Ovary (tissue), 9 donors: ENCODE measurements around the gene MORN2. TPM values are rescaled to one million over a fixed set of nuclear protein-coding genes. Genes with fewer than 3 reads are reported as not detected.

Experiments
- DNase-seq, 5 donors: peaks; one replicate each; pipeline ENCODE4 v3.0.0-alpha.2; 2019 to 2020
- H3K27ac ChIP-seq, 2 donors: fragments of 200-600 bp; one replicate each; pipeline versions ENCODE4 v1.5.1 to v1.8.0; 2019 to 2022
- H3K27me3 ChIP-seq: fragments of 200-600 bp; one replicate; pipeline ENCODE4 v1.8.0; 2022
- H3K36me3 ChIP-seq: fragments of 200-600 bp; sonication (generic); one replicate; pipeline ENCODE4 v1.5.1; 2019
- H3K4me1 ChIP-seq: one replicate; pipeline ENCODE4 v1.8.1; 2013; ENCODE audit warnings: mild to moderate bottlenecking, moderate library complexity; ENCODE audit not compliant: insufficient read depth
- H3K4me3 ChIP-seq: fragments of 200-600 bp; sonication (generic); one replicate; pipeline ENCODE4 v1.5.1; 2017
- H3K9me3 ChIP-seq, 2 donors: fragments of 200-600 bp in 1 of 2; sonication (generic) in 1 of 2; one replicate each; pipeline versions ENCODE4 v1.5.1 to v1.8.1; 2013 to 2019; ENCODE audit warnings: mild to moderate bottlenecking in 1 of 2, moderate library complexity in 1 of 2
- EP300 ChIP-seq: sonication (generic); formaldehyde crosslinking; IDR thresholded peaks from one replicate; pipeline ENCODE4 v1.6.1; 2017; ENCODE audit warnings: antibody characterized with exemption
- POLR2A ChIP-seq: fragments of 450-650 bp; IDR thresholded peaks from one replicate; pipeline ENCODE4 v1.6.1; 2017; ENCODE audit warnings: antibody characterized with exemption, mild to moderate bottlenecking, moderate library complexity
- WGBS, 3 donors: extraction: QIAGEN DNeasy Blood & Tissue Kit in 1 of 3; methylation state at CpG; one replicate each; pipeline versions ENCODE4 v1.1.5 to v1.1.7; 2013 to 2017; 5-methylcytosine and 5-hydroxymethylcytosine counted together
- intact Hi-C, 4 donors: fragments of 100-400 bp; cut with DNase I; formaldehyde crosslinking; loops; one replicate each; pipeline versions ENCODE4 v1.11.0 to v1.15.1; 2022 to 2023
- polyA plus RNA-seq, 2 donors: library from polyadenylated mRNA; stranded (reverse); fragments of 200-250 nt in 1 of 2; fragments of 350-450 nt in 1 of 2; fragmentation: Illumina TruSeq in 1 of 2; extraction: RNeasy Lipid Tissue Mini Kit (QIAGEN cat#74804) in 1 of 2; gene quantifications; one replicate each; pipeline ENCODE4 v1.2.3, GENCODE V29; 2013 to 2014
- total RNA-seq, 7 donors: library from RNA; depleted of rRNA in 2 of 7; stranded (reverse); fragments of >200 nt in 2 of 7; fragmentation: NEBNext Ultra II Directional in 3 of 7; extraction: Animal tissue kit (Norgen Biotek cat#: 25700) in 3 of 7; gene quantifications; one replicate each; pipeline versions ENCODE4 v1.1.0 to v1.2.4, GENCODE V29; 2016 to 2023
- TF ChIP-seq, protein P1 (sequence below), 3 donors: fragments of 450-650 bp in 2 of 3; fragments of 200-600 bp in 1 of 3; IDR thresholded peaks; one replicate each; pipeline versions ENCODE4 v1.5.1 to v1.8.0; 2016 to 2022; ENCODE audit warnings: antibody characterized with exemption in 3 of 3, mild to moderate bottlenecking in 1 of 3
- donor health status: DM: no; HTN: no; CAD: no; lungs with moderate emphysema.
- donor health status: DM: no; HTN: no; CAD: no.
- donor health status: Bipolar disorder and iron deficiency.
- donor health status: DM: yes; HTN: yes; CAD: no.
- donor health status: DM: no; HTN: no; CAD: no.
- donor health status: DM: yes; HTN: yes; CAD: no.

Gene MORN2
- total and polyA plus RNA-seq, 9 donors, result 12.9 to 46.9 (median 16.5) TPM

DNA sequence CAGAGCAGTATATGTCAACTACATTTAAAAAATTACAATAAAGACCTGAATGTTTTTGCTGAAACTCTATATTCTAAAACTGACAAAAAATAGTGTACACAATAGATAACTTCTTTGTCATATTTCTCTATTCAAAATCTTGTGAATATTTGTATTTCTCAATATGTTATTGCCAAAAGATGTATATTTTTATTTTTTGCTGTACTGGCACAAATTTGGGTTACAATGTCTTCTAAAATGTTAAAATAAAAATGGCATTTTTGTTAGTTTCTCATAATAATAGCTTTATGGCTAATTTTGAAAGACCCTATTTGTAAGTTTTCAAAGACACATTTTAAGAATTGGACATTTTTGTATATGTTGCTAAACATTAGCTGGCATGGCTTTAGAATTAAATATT is 13.3 kb downstream of the MORN2 start:
- no peak for DNase-seq
- H3K4me1 ChIP-seq, result no peaks in the 10 kb centered on the region
- no peaks in the 10 kb centered on the region for H3K27me3 ChIP-seq
- H3K27ac ChIP-seq, result no peak overlapping the region
- H3K4me3 ChIP-seq, result no peak overlapping the region
- TF ChIP-seq POLR2A (no peak), EP300 (no peak)
- TF ChIP-seq, protein P1, sequence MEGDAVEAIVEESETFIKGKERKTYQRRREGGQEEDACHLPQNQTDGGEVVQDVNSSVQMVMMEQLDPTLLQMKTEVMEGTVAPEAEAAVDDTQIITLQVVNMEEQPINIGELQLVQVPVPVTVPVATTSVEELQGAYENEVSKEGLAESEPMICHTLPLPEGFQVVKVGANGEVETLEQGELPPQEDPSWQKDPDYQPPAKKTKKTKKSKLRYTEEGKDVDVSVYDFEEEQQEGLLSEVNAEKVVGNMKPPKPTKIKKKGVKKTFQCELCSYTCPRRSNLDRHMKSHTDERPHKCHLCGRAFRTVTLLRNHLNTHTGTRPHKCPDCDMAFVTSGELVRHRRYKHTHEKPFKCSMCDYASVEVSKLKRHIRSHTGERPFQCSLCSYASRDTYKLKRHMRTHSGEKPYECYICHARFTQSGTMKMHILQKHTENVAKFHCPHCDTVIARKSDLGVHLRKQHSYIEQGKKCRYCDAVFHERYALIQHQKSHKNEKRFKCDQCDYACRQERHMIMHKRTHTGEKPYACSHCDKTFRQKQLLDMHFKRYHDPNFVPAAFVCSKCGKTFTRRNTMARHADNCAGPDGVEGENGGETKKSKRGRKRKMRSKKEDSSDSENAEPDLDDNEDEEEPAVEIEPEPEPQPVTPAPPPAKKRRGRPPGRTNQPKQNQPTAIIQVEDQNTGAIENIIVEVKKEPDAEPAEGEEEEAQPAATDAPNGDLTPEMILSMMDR (IDR thresholded peaks at IDR 0.05), result no peak
- H3K9me3 ChIP-seq, result no peaks in the 10 kb centered on the region
- intact Hi-C loops, result no loop called here
- no peaks in the 10 kb centered on the region for H3K36me3 ChIP-seq

DNA sequence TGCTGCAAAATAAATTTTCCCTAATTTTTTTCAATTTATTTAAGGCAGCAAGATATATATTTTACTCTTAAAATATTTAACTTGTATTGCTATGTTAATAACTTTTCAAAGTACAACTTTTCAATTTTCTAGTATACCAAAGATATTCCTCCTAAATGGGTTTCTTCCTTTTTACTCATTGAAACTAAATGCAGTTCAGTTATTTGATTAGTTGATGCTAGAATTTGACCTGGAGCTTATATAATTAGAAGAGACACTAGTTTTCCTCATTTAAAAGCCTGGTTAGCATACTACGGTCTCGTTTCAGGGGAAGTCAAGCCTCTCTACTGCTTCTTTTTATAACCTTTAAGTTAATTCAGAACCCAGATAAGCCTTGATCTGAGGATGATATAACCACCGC is 13.8 kb downstream of the MORN2 start, which contains the start of gene ARHGEF33:
Gene ARHGEF33 (plus strand): TSS at position 301 of the 400 bp plus-strand sequence. CDS start 29,573 bp downstream, outside the sequence.
- no peaks in the 10 kb centered on the region for H3K9me3 ChIP-seq
- H3K36me3 ChIP-seq, result no peaks in the 10 kb centered on the region
- DNase-seq, result no peak
- intact Hi-C loops, result no loop called here
- no peaks in the 10 kb centered on the region for H3K27me3 ChIP-seq
- TF ChIP-seq, protein P1 (IDR thresholded peaks at IDR 0.05), result no peak
- TF ChIP-seq POLR2A (no peak), EP300 (no peak)
- H3K4me1 ChIP-seq, result no peaks in the 10 kb centered on the region
- no peak within 1 kb of the TSS for H3K4me3 ChIP-seq
- 90 to 93% (median 90%) methylated on average over 3 of the region's 3 CpGs for WGBS, 3 donors
- no peak within 1 kb of the TSS for H3K27ac ChIP-seq

DNA sequence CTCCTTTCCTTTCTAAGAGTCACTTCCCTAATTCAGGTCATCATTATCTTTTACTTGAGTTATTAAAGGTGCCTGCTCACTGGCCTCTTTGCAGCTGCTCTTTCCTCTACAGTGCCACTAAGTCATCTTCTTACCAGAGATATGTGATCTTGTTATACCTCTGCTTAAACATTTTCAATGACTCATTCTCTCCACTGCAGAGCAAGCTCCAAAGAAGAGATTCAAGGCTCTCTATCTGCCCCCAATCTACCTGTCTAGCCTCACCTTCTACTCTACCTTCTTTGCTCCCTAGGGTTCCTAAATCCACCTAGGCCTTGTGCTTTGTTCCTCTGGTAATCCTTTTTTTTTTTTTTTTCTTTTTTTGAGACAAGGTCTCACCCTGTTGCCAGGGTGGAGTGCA is 17.0 kb downstream of the MORN2 start:
- no peak for DNase-seq
- Histone ChIP-seq H3K27me3 (no peaks in the 10 kb centered on the region), H3K4me1 (no peaks in the 10 kb centered on the region), H3K36me3 (no peaks in the 10 kb centered on the region), H3K27ac (no peak overlapping the region), H3K4me3 (no peak overlapping the region), H3K9me3 (no peaks in the 10 kb centered on the region)
- TF ChIP-seq POLR2A, result no peak
- TF ChIP-seq EP300, result no peak
- TF ChIP-seq, protein P1 (IDR thresholded peaks at IDR 0.05), result no peak
- intact Hi-C loops, result no loop called here

DNA sequence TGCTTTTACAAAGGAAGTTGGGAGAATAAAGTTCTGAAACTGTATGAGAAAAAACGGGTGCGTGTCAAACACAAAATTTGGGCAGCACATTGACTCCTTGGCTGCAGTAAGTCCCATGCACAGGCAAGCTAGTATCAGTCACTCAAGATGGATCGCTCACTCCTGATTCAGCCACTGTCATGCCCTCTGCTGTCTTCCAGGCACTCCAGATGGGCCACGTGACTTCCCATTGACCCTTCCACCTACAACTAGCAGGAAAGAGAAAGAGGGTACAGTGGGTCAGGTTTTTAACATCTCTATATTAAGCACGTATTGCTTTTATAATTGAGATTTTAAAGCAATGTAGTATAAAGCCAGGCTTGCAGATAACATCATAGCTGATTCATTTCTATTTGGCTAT is 22.5 kb downstream of the MORN2 start:
- WGBS, 3 donors, result 76 to 79% (median 78%) methylated on average over 5 of the region's 5 CpGs
- intact Hi-C loops, result no loop called here
- TF ChIP-seq, protein P1 (IDR thresholded peaks at IDR 0.05), result no peak
- TF ChIP-seq POLR2A (no peak), EP300 (no peak)

DNA sequence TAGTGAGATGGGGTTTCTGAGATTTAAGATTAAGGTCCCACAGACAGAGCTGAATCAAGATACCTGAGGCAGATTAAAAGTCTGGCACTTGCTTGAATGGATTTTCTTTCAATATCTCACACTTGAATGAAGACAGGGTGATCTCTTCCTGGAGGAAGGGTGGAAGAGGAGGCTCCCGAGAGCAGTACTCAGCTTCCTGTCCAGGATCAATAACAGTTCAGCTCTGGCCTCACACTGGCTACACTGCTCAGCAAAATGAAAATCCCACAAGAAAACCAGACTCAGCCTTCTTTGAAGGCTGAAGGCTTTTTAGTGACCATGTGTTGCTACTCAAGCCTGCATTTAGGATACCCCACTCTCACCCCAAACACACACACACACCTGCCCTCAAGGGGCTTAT is 24.9 kb downstream of the MORN2 start:
- Histone ChIP-seq H3K4me3 (no peak overlapping the region), H3K36me3 (no peaks in the 10 kb centered on the region), H3K27ac (no peak overlapping the region), H3K4me1 (no peaks in the 10 kb centered on the region), H3K9me3 (no peaks in the 10 kb centered on the region), H3K27me3 (no peaks in the 10 kb centered on the region)
- no peak for DNase-seq
- TF ChIP-seq POLR2A (no peak), EP300 (no peak)
- TF ChIP-seq, protein P1 (IDR thresholded peaks at IDR 0.05), result no peak
- 78 to 84% (median 79%) methylated on average over 1 of the region's 1 CpG for WGBS, 3 donors
- intact Hi-C loops, result no loop called here

More for the DNA sequence above, 22.5 kb downstream of the MORN2 start:
- no peak for DNase-seq
- Histone ChIP-seq H3K9me3 (no peaks in the 10 kb centered on the region), H3K27ac (no peak overlapping the region), H3K36me3 (no peaks in the 10 kb centered on the region), H3K4me3 (no peak overlapping the region), H3K4me1 (no peaks in the 10 kb centered on the region), H3K27me3 (no peaks in the 10 kb centered on the region)
